Effector memory CD4-positive, alpha-beta T cell (primary cell): ENCODE data around the gene TMEM187.

Experiments used
- DNase-seq, 3 donors: peaks; one replicate each; pipeline ENCODE4 v3.0.0-alpha.2; 2020
- H3K27ac ChIP-seq: 2 replicates; pipeline ENCODE4 v1.7.0; 2013; ENCODE audit warnings: mild to moderate bottlenecking, low read length, moderate library complexity; ENCODE audit not compliant: insufficient read depth, poor library complexity, severe bottlenecking
- H3K27me3 ChIP-seq: replicated peaks from 2 replicates; pipeline ENCODE4 v1.7.0; 2013; ENCODE audit warnings: mild to moderate bottlenecking, low read length; ENCODE audit not compliant: insufficient read depth, control insufficient read depth, poor library complexity, severe bottlenecking
- H3K36me3 ChIP-seq: 2 replicates; pipeline ENCODE4 v1.7.0; 2013; ENCODE audit warnings: mild to moderate bottlenecking, low read length, moderate library complexity; ENCODE audit not compliant: control insufficient read depth, insufficient read depth
- H3K4me1 ChIP-seq: 2 replicates; pipeline ENCODE4 v1.7.0; 2013; ENCODE audit warnings: low read length, mild to moderate bottlenecking; ENCODE audit not compliant: control insufficient read depth, insufficient read depth, poor library complexity, severe bottlenecking
- H3K4me3 ChIP-seq: 2 replicates; pipeline ENCODE4 v1.7.0; 2013; ENCODE audit warnings: low read length, low read depth, mild to moderate bottlenecking; ENCODE audit not compliant: insufficient read depth, poor library complexity, severe bottlenecking
- H3K9me3 ChIP-seq: 2 replicates; pipeline ENCODE4 v1.7.0; 2013; ENCODE audit warnings: mild to moderate bottlenecking, low read length, moderate library complexity; ENCODE audit not compliant: control insufficient read depth

The TMEM187 gene

DNA sequence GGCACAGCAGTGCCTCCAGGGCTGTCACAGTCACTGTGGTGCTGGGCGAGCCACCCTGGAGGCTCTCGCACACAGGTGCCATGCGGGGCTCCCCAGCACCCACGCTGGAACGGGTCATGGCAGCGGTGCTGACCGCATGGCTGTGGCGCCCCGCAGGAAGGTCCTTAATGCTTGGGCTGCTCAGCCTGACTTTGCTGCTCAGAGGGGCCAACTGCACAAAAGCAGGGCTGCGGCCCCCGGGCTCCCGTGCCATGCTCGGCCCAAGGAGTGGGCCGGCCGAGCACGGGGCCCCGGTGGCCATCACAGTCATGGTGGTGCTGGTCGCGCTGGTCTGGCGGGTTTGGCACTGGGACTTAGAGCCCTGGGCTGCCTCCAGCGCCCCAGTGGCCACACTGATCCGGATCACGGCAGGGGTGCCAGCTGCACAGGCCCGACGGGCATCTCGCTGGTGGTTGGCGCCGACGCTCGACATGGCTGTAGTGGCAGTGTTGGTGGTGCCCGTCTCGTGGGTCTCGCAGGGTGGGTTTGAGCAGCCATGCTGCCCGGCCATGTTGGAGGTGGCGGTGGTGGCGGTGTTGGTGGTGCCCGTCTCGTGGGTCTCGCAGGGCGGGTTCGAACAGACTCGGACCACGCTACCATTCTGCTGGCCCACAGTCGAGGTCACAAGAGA is 17.9 kb upstream of the TMEM187 start:
- no peaks in the 10 kb centered on the region for H3K9me3 ChIP-seq
- no peaks in the 10 kb centered on the region for H3K27me3 ChIP-seq
- H3K4me3 ChIP-seq = no peak overlapping the region
- no peak for DNase-seq
- H3K4me1 ChIP-seq = peaks cover 4% of the 10 kb centered on the region
- no peak overlapping the region for H3K27ac ChIP-seq
- H3K36me3 ChIP-seq = peaks cover 89% of the 10 kb centered on the region

DNA sequence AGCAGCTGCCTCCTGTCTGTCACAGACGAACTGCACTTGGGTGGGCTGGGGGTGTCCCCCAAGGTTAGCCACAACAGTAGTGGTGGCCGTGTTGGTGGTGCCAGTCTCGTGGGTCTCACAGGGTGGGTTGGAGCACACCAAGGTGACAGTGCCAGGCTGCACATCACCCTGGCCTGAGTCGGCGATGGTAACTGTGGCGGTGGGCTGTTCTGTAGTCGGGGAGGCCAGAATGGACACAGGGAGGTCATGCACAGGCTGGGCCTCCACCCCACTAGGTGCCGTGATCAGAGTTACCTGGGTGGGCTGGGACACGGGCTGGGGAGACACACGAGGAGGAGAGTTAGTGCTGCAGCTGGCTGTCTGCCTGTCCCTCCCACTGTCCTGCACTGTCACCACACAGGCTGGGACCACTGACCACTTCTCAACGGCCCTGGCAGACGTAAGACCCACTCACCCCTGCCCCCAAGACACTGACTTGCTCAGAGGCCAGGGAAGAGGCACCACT is 17.3 kb upstream of the TMEM187 start:
- Histone ChIP-seq H3K27me3 (no peaks in the 10 kb centered on the region), H3K4me3 (no peak overlapping the region), H3K36me3 (peaks cover 90% of the 10 kb centered on the region), H3K4me1 (peaks cover 4% of the 10 kb centered on the region), H3K9me3 (no peaks in the 10 kb centered on the region), H3K27ac (no peak overlapping the region)
- DNase-seq = no peak

DNA sequence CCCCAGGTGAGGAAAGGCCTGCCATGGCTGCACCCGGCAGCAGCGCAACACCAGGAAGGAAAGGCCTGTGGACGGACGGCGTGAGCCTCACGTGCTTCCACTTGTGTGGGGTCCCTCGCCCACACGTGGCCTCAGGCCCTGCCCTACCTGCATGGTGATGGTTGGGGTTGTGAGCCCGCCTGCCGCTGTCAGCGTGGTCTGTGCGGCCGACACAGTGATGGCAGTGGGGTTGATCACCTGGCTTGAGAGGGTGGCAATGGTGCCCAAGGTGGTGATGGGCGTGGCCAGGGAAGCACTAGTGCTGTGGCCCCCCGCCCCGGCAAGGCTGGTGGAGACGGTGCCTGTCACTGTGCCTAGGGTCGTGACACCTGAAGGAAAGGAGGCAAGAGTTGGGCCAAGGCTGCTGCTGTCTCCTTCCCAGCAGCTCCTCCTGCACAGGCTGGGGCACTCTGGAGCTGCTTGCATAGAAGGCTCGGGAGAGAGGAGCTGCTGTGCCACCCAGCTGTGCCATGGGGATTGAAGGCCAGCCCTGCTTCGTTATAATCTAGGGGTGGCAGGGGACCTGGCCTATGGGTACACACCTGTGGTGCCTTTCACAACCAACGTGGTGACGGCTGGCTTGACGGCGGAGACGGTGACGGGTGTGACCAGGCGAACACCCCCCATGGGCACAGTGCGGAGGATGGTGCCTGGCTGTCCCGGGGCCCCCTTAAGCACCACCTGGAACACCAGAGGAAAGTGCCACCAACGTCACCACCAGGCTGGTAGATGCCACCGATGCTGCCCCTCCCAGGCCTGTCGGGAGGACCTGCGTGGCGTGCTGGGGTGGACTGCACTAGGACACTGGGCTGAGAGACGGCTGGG is 16.3 kb upstream of the TMEM187 start:
- peaks cover 89% of the 10 kb centered on the region for H3K36me3 ChIP-seq
- no peaks in the 10 kb centered on the region for H3K27me3 ChIP-seq
- H3K4me3 ChIP-seq = no peak overlapping the region
- peaks cover 4% of the 10 kb centered on the region for H3K4me1 ChIP-seq
- H3K27ac ChIP-seq = no peak overlapping the region
- DNase-seq = no peak
- H3K9me3 ChIP-seq = no peaks in the 10 kb centered on the region

DNA sequence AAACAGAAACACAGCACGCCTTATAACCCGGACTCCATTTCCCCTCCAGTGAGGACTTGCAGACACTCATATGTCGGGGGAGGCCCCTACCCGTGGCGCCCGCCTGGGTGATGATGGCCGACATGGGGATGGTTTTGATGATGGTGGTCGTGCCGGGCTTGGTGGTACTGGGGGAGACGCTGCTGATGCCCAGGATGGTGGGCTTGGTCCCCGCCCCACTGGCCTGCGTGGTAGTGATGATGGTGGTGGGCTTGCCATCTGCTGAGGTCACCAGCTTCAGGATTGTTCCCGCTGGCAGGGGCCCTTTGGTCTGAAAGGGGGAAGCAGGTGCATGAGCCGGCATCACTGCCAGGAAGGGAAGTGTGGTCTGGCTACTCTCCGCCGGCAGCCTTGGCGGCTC is 15.3 kb upstream of the TMEM187 start:
- Histone ChIP-seq H3K4me3 (no peak overlapping the region), H3K27me3 (no peaks in the 10 kb centered on the region), H3K27ac (no peak overlapping the region), H3K4me1 (peaks cover 4% of the 10 kb centered on the region), H3K9me3 (no peaks in the 10 kb centered on the region), H3K36me3 (peaks cover 92% of the 10 kb centered on the region)
- DNase-seq = no peak

DNA sequence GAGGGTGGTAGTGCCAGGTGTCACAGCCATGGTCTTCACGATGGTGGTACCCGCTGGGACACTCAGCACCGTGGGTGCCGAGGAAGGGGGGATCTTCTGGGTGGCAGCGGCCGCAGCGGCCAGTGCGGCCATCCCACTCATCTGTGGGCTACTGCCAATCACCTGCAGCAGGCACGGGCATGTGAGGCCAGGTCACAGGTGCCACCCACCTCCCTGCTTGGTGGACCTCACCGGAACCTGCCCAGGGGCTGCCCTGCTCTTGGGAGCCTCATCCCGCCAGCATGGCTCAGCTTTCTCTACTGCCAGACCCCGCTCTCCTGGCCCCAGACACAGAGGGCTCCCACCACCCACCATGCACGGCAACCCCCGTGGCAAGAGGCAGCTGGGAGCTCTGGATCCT is 13.9 kb upstream of the TMEM187 start:
- no peak for DNase-seq
- Histone ChIP-seq H3K27me3 (no peaks in the 10 kb centered on the region), H3K4me3 (no peak overlapping the region), H3K9me3 (no peaks in the 10 kb centered on the region), H3K27ac (no peak overlapping the region), H3K36me3 (peaks cover 93% of the 10 kb centered on the region), H3K4me1 (no peaks in the 10 kb centered on the region)

DNA sequence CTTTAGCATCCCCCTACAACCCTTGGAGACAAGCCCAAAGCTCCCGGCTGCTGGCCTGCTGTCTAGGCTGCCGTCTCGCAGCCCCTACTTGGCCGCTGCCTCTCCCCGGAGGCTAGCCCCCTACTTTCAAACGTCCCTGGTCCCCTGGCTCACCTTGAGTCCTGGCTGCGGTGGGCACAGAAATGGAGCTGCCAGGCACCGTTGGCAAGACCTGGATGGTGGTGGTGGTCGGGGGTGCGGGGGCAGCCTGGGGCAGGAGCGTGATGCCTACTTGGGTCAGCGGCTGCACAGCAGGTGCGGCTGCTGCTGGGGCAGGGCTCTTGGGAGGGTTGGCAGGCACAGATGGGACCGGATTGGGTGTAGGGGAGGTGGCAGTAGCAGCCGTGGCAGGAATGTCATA is 12.9 kb upstream of the TMEM187 start:
- peaks cover 92% of the 10 kb centered on the region for H3K36me3 ChIP-seq
- no peak overlapping the region for H3K27ac ChIP-seq
- no peak for DNase-seq
- H3K9me3 ChIP-seq = no peaks in the 10 kb centered on the region
- H3K4me1 ChIP-seq = no peaks in the 10 kb centered on the region
- no peaks in the 10 kb centered on the region for H3K27me3 ChIP-seq
- H3K4me3 ChIP-seq = no peak overlapping the region

DNA sequence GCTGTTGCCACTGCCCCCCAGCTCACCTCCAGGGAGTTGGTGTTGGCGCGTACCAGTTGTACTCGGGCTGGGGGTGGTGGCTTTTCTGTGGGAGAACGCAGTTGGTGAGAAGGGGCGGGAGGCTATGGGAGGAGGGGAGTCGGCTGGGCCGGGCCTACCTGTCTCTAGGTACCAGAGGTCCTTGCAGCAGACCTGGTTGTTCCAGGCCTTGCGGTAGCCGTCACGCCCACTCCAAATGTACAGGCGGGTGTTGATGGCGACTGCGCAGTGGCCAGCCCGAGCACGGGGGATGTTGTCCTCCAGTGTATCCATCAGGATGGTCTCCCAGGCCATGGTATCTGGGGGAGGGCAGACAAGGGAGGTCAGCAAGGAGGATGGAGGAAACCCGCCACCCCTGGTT is 12.5 kb upstream of the TMEM187 start:
- peaks cover 88% of the 10 kb centered on the region for H3K36me3 ChIP-seq
- DNase-seq = no peak
- H3K9me3 ChIP-seq = no peaks in the 10 kb centered on the region
- H3K4me3 ChIP-seq = no peak overlapping the region
- H3K27me3 ChIP-seq = no peaks in the 10 kb centered on the region
- no peaks in the 10 kb centered on the region for H3K4me1 ChIP-seq
- H3K27ac ChIP-seq = no peak overlapping the region

DNA sequence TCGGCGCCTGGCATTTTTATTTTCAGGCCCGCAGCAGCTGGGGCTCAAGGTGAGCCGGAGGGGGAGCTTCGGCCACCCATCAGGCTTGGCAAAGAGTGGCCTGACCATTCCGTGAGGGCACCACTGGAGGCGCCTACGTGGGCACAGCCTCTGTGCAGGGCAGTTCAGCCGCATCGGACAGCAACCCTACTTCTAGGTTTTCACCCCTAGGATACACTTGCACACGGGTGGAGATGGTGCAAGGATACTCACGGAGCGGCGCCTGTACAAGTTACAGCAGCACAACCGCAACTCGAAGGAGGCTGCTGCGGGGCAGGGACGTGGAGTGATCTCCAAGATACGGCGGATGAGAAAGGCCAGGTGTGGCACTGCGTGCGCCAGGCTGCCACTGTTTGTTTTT is 11.8 kb upstream of the TMEM187 start:
- no peak for DNase-seq
- Histone ChIP-seq H3K9me3 (no peaks in the 10 kb centered on the region), H3K27ac (no peak overlapping the region), H3K27me3 (no peaks in the 10 kb centered on the region), H3K4me1 (no peaks in the 10 kb centered on the region), H3K36me3 (peaks cover 81% of the 10 kb centered on the region), H3K4me3 (no peak overlapping the region)

DNA sequence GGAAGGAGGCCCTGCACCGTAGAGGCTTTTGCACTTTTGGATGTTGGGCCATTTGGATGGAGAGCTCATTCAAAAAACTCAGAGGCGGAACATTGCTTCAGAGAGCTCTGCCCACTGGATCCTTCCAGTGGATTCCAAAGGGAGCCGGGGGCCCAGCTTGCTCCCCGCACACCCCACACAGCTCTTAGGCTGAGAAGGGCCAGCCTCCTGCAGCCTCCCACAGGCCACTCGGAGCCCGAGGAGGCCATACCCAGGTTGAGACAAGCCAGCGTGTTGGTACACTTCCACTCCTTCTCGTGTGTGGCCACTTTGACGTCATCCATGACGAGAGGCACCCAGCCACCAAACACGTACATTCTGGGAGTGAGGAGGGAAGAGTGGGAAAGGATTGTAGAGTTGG is 11.3 kb upstream of the TMEM187 start:
- Histone ChIP-seq H3K27me3 (no peaks in the 10 kb centered on the region), H3K36me3 (peaks cover 76% of the 10 kb centered on the region), H3K4me1 (peaks cover 3% of the 10 kb centered on the region), H3K27ac (no peak overlapping the region), H3K9me3 (no peaks in the 10 kb centered on the region), H3K4me3 (no peak overlapping the region)
- no peak for DNase-seq

DNA sequence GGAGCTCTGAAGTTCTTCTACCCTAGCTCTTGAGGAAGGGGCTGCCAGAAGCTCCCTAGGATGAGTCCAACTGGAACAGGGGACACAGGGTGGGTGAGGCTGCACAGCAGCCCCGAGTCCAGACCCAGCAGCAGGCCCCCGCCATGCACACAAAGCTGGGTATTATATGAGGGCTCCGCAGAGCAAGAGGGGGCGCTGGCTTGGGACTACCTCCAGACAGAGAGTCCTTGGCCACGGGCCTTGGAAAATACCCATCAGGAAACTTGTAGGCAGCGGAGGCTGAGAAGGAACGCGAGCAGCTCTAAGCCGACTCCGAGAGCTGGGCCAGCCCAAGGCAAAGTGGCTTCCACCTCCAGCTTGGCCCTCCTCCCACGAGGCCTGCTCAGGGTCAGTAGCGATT is 9.0 kb upstream of the TMEM187 start:
- no peak overlapping the region for H3K27ac ChIP-seq
- H3K27me3 ChIP-seq = no peaks in the 10 kb centered on the region
- no peak overlapping the region for H3K4me3 ChIP-seq
- no peaks in the 10 kb centered on the region for H3K9me3 ChIP-seq
- no peak for DNase-seq
- H3K36me3 ChIP-seq = peaks cover 54% of the 10 kb centered on the region
- peaks cover 12% of the 10 kb centered on the region for H3K4me1 ChIP-seq
